ELF-1 (cell line): ENCODE measurements around the gene KDM2B.
"Not testable (repeated sequence)": the region's sequence is repeated elsewhere in the genome, so short reads cannot be mapped to it uniquely, and the experiment has no call there.

Experiments
- DNase-seq: peaks from one replicate; pipeline ENCODE4 v3.0.0-alpha.2; 2016; ENCODE audit warnings: low read depth, low spot score

The KDM2B gene

DNA sequence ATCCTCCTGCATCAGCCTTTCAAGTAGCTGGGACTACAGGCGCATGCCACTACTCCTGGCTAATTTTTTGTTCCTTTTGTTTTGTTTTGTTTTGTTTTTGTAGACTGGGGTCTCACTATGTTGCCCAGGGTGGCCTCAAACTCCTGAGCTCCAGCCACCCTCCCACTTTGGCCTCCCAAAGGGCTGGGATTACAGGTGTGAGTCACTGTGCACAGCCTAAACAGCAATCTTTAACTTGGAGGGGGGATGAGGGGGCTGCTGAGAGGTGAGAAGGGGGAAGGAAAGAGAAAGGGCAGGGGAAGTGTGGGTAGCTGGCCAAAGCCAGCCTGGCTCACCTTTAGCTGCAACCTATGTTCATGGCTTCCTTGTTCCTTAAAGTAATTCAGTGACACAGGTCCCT is 77.4 kb downstream of the KDM2B start:
- DNase-seq: no peak

DNA sequence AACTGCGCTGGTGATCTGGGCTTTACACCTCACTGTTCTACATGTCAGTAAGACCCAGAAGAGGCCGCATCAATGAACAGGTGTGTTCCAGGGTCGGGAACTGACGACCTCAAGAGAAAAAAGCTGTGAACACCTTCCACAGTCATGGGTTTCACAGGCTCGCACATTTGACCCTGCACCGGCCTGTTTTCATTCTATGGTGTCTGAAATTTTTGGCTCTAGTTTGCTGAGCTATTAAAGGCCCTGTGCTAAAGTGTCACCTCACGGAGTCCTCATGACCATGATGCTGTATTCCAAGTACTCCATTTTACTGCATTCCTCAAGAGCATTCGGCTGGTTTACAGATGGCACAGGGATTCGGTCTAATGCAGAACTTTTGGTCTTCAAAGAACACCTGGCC is 78.9 kb downstream of the KDM2B start:
- no peak for DNase-seq

DNA sequence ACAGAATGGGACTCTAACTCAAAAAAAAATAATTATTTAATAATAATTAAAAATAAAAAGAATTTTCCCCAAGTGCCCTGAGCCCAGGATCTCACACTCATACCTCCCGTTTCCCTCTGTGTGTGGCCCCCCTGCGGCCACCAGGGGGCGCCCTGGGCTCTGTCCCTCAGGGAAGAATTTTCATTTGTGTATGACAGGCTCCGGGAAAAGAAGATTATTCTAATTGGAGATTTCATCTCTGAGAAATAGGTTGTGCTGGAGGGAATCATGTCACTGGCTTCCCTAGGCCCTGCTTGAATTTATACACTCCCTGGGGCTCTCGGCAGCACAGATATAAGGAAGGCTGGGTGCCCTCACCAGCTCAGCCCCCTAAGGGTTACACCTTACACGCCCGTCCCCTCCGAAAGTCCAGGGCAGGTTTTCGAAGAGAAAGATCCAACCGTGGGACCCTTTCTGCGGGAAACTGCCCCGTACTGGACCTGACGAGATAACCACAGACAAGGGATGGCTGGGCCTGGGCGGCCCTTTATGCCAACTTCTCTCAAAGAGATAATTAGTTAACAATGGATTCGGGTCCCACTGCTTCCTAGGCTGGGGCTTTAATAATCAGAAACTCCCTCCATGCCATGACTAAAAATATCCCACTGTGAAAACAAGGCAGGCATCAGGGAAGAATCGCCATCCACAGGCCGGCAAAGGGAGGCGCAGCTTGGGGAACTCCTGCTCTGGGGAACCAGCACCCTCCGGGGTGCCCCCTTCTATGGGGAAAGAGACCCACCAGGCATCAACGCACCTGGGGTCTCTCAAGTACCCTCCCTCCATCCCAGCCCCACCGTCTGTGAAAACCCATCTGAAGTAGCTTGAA is 80.7 kb downstream of the KDM2B start:
- DNase-seq: peak; percentile 80

DNA sequence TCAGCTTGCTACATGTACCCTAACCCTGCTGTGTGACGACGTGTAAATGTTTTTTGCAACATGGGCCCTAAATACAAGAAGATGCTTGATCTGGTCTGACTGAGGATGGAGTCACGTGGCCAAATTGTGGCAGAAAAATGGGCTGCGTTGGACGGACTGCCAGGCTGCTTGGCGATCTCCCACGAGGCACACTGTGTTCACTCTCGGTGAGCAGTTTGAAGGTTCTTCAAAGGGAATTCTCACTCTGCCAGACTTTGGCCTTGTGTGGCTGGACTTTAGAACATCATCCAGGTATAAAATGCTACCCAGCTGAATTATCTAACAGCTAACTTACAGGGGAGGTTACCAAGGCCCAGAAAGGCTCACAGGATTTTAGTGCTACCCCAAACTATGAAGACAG is 85.1 kb downstream of the KDM2B start:
- DNase-seq: no peak

DNA sequence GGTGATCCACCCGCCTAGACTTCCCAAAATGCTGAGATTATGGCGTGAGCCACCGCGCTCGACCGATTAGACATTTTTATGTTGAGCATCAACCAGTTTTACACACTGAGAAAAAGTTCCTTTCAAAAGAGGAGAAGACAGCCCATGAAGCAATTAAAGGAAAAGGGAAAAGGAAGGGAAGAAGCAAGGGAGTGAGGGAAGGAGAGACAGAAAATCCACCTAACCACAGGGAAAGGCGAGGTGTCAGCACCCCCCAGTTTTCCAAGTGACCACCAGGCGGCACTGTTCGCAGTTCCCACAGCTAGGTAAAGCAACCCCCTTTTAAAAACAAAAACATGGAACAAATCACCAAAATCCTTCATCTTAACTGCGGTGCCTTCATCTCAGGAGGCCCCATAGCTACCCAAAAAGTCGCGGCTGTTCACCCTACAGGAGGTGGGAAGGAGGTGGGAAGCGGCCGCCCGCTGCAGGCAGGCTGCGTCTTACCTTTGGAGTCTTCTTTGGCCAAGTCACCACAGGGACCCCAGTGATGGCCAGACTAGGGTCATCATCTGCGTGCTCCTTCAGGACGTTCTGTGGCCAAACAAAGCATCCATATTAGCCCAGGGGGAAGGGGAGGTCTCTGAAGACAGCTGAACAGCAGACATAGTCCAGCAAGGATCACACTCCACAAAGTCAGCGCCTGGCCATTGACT is 86.6 kb downstream of the KDM2B start:
- DNase-seq: peak; percentile 72

DNA sequence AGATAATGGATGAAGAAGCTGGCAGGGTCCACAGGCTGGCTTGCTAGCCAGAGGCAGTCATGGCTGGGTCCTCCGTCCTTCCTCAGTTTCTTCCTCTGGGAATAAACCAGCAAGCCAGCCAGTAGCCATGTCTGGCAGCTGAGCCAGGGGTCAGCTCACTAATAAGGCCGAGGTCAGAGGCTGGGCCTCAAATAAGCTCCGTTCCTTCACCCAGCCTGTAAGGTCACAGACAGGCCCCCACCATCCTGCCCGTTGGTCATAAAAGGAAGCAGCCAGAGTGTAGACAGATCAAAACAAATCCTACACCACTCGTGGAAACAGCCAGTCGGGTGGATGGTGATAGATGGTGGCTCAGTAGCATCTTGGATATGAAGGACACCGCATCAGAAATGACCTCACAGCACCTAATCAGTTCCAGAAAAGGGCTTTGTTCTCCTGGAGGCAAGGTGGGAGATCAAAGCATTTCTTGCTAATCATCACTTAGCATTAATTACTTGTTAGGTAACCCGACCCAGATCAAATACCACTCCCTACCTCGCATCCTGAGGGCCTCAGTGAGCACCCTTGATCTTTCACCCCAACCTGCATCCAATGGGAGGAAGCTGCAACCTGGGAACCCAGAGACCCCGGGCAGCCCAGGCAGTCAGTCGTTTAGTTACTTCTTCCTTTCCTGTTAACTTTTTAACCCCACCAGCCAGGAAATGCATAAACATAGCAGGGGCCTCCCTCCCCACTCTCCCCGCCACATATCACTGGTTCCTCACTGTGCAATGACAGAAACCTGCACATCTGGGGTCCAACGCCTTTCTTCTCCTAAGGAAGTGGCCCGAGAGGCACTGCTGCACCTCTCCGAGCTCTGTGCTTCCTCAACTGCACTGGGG is 90.2 kb downstream of the KDM2B start:
- peak; percentile 39 for DNase-seq

DNA sequence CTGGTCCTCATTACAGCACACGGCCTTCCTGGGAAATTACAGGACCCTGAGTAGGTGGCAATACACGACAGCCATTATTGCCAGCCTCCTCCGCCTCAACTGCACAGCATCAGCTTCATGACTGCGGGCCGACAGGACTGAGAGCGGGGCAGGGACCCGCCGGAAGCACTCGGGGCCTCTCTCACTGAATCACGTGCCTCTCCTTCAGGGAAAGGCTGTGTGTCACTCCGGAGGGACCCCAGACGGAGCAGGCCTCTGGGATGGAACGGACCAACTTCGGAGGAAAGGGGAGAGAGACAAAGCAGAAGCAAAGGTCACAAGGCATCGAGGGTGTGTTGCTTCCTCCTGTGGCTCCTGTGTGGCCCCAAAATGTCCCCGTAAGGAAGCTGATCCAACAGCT is 90.9 kb downstream of the KDM2B start:
- DNase-seq: no peak

DNA sequence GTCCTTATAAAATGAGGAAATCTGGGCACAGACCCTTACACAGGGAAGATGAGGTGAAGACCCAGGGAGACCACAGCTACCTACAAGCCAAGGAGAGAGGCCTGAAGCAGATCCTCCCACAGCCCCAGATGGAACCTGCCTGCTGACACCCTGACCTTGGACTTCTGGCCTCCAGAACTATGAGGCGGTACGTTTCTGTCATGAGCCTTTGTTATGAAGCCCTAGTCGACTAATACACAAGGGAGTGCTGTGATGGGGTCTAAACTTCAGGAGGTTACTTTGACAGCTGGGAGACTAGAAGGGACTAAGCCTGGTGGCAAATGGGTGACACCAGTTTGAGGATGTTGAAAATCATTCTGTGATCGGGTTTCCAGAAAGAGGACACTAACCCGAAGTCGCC is 95.9 kb downstream of the KDM2B start:
- no peak for DNase-seq

DNA sequence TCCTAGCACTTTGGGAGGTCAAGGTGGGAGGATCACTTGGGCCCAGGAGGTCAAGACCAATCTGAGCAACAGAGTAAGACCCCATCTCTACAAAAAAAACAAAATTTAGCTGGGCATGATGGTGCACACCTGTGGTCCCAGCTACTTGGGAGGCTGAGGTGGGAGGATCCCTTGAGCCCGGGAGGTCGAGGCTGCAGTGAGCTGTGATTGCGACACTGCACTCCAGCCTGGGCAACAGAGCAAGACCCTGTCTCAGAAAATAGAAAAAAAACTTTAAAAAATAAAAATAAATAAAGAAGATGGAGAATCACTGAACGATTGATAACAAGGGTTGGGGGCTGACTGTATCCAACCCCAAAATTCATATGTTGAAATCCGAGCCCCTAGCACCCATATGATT is 96.3 kb downstream of the KDM2B start:
- not testable (repeated sequence) for DNase-seq

DNA sequence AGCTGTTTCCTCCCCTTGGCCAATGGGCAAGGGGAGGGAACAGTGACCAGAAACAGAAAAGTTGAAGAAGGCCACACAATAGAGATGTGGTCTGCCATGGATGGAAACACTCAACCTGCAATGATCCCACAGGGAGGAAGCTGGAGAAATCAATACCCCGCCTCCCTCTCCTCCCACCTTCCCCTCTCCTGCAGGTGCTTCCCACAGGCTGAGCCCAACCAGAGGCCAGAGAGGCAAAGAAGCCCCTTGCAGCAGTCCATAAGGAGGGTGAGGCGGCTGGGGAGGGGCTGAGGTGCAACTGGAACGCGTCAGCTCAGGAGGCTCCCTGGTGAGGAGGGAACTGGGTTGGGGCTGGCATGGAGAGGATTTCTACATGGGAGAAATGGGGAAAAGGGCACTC is 96.9 kb downstream of the KDM2B start:
- peak; percentile 67 for DNase-seq

DNA sequence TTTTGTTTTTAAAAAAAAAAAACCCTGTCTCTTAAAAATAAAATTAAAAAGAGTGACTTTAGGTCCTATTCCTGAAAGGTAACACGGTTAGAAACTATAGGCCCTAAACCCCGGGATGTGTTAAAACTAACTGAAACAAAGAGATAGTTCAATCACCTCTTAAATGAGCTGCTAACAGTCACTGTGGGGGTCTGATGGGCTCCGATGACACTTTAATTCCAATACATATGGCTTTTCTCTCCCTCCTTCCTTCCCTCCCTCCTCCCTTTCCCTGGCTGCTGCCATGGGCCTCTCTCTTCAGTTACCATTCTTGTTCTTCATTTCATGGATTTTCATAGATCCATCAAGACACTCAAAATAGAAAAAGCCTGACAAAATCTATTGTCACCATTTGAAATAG is 104.3 kb downstream of the KDM2B start:
- DNase-seq: peak; percentile 27

DNA sequence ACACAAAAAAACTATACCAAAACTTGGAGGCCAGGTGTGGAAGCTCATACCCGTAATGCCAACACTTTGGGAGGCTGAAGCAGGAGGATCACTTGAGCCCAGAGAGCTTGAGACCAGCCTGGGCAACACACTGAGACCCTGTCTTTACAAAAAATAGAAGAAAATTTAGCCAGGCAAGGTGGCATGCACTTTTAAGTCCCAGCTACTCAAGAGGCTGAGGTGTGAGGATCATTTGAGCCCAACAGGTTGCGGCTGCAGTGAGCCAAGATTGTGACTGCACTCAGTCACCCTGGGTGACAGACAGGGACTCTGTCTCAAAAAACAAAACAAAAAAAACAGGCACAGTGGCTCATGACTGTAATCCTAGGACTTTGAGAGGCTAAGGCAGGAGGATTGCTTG is 105.5 kb downstream of the KDM2B start:
- no peak for DNase-seq

DNA sequence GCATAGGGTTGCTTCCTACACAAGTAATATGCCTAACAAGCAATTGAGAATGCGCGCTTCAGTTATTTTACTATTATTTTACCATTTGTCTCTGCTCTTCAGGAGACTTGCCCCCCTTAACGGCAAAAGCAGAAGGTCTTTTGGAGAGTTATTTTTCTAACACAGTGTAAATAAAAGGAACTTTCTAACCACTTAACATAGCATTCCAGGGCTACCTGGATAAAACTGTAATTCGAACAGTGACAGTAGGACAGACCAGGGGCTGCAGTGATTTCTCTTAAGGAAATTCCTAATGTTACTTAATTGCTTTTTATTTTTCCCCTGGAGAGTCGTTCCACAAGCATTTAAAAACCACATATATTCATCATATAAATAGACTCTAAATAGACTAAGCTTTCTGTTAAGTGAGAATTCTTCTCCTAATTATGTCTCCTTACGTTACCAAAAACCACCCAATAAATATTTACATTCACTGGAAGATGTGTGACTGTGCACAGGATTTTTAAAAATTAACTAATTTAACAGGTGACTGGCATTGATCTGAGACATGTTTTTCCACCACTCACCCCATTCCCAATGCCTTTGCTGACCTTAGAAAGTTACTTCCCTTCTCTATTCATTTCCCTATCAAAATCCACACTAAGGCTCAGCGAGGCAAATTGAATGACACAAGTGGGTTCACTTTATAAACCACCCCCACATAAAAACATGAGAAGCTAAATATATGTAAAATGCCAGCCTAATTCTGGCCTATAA is 108.5 kb downstream of the KDM2B start:
- no peak for DNase-seq

DNA sequence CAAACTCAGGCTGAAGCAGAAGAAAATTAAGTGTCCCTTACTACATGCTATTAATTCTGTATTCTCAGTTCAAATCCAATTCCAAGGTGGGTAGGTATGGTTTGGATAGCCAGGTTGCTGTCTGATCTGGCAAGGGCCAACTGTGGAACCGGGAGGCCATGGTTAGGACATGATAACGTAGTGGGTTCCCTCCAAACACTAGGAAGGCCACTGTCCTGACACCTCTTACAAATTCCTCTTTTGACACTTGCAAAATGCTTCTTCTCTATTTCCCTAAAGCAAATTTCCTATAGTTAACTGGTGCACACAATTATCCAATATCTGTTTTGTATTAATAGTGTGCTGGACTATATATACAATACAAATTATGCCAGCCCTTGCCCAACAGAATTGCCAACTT is 110.1 kb downstream of the KDM2B start:
- no peak for DNase-seq

DNA sequence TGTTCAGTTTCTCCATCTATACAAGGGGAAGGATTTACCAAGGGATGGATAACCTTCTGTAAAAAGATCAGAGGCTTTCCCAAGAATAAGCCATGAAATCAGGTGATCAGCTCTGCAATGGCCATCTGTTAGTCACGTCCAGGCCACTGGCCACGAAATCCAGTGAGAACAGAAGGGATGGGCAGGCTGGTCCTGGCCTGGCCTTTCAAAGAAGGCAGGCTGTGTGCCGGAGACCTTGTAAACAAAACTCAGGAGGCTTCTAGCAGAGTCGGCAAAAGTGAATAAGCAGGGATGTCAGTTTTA is 112.4 kb downstream of the KDM2B start:
- peak; percentile 23 for DNase-seq

DNA sequence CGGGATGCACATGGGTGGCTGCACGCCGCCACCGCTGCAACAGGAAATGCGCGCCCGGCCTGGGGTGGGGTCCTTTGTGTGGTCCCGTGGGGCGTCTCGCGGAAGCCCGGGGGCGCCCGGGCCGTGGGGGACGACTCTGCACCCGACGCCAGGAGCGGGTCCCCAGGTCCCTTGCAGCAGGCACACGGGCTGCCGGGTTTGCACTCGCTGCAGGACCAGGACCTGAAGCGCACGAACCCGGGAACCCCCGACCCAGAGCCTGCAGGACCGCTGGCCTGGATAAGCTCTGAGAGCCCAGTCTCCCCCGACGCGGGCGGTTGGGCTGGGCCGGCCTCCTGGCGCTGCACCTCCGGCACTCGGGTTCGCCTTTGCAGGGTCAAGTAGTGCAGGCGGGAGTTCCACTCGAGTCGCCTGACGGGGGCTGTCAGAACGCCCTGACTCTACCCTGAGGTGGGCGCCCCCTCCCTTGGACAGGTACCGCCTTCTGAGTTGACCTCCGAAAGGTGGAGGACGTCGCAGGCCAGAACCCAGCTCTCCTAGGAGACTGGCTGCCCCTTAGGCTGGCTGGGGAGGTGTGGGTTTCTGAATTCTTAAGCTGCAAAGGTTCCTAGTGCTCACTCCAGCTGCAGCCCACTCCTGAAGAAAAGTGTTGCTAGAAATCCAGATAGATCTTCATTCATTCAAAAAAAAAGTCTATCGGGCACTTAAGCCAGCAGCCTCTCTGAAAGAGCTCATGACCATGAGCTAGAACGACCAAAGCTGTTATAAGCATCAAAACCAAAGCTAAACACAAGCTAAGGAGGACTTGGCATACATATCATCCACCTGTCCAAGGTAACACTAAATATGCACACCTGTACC is 113.0 kb downstream of the KDM2B start:
- DNase-seq: peak; percentile 86

DNA sequence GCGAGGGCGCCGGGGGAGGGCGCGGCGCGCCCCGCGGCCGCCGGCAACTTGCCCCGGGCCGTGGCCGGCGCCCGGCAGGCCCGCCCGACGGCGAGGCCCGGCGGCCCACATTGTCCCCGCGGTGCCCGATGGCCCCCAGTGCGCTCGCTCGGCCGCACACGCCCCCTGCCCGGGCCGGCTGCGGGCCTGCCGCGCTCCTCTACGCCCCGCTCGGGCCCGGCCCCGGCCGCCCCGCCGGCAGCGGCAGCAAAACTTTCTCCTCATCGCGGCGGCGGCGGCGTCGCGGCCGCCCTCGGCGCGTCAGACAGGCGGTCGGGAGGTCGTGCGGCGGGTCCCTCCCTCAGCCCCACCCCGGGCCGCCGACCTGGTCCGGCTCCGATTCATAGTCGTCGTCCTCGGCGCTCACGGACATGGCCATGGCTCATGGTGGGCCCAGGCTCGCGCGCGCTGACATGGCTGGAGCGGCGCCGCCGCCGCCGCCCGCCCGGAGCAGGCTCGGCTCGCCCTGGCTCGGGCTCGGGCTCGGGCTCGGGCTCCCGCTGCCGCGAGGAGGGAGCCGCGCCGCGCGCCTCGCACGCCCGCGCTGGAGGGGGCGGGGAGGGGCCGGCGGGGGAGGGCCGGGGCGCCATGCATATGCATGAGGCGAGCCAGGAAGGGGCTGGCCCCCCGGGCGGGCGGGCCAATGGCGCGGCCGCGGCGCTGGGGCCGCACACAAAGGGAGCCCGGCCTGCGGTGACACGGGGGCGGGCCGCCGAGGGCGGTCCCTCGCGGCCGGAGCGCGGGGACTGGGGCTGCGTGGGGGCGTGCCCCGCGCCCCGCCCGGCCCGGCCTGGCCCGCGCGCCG is 113.8 kb downstream of the KDM2B start:
- DNase-seq: peak; percentile 84

DNA sequence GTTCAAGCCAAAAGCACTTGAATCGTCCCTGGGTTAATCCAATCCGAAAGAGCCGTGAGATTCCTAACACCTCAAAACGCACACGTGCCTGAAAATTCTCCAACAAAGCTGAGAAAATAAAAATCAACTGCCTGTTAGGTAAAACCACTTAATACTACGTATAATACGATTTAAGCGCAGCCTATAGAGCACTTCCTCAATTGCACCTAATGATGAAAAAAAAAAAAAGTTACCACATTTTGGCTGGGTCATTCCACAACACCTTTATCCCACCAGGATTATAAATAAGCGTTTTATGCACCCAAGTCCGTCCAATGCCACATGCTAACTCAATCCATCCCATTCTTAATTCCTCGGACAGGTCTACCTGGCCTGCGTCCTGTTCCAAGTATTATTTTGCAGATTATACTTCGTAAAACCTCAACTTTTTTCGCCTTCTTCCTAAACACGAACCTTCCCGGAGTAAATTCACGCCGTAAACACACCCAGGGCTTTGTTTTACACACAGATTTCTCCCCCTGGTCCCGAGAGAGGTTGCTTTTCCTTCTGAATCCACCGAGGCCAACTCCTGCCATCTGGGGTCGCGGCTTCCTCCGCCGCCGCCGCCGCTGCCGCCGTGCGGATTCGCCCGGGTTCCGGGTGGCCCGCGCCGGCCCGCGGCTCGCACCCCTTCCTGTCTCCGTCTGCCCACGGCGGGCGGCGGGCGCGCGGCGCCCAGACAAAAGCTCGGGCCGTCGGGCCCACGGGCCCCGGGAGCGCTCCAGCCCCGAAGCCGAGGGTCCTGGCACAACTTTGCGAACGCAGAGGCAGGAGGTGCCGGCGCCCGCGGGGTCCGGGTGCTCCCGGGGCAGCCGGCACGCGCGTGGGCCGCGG is 114.7 kb downstream of the KDM2B start:
- DNase-seq: peak; percentile 35

DNA sequence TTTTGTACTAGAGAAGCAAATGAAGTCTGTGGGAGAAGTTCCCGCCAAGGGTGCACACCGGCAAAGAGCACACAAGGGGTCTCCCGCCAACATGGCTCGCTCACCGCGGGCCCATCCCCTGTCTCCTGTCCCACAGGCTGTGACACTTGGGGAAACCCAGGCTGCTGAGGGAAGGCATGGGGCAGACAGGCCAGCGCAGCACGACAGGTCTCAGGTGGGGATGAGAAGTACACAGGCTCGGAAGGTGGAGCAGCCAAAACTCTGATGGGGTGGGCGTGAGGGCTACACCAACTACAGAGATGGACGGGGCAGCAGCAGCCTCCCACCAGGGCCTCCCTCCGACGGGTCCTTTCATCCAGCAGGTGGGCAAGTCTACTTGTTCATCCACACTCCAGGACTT is 116.5 kb downstream of the KDM2B start:
- DNase-seq: no peak
